H9 (cell line): ENCODE results near the gene FCHO1. TPM values are rescaled to one million over a fixed set of nuclear protein-coding genes. Genes with fewer than 3 reads are reported as not detected.

ENCODE experiments used
- DNase-seq: peaks from one replicate; pipeline ENCODE4 v3.0.0-alpha.2; 2017
- H2AFZ ChIP-seq: one replicate; pipeline ENCODE4 v1.6.1; 2013; ENCODE audit warnings: mild to moderate bottlenecking, low read length, control low read depth, moderate library complexity
- H2AK5ac ChIP-seq: 2 replicates; pipeline ENCODE4 v1.6.1; 2013; ENCODE audit warnings: low read length, control low read depth, mixed read lengths; ENCODE audit not compliant: insufficient read length
- H2BK120ac ChIP-seq: one replicate; pipeline ENCODE4 v1.6.1; 2013; ENCODE audit warnings: low read depth, mild to moderate bottlenecking, low read length, control low read depth, inconsistent platforms; ENCODE audit not compliant: poor library complexity, severe bottlenecking
- H2BK12ac ChIP-seq: 2 replicates; pipeline ENCODE4 v1.6.1; 2013; ENCODE audit warnings: low read length, control low read depth, mixed read lengths, low read depth; ENCODE audit not compliant: insufficient read length
- H2BK15ac ChIP-seq: 2 replicates; pipeline ENCODE4 v1.6.1; 2013; ENCODE audit warnings: low read depth, low read length, control low read depth
- H2BK20ac ChIP-seq: one replicate; pipeline ENCODE4 v1.6.1; 2013; ENCODE audit warnings: low read depth, mild to moderate bottlenecking, low read length, control low read depth, inconsistent platforms; ENCODE audit not compliant: poor library complexity, severe bottlenecking
- H2BK5ac ChIP-seq: 2 replicates; pipeline ENCODE4 v1.6.1; 2013; ENCODE audit warnings: low read length, control low read depth, mixed read lengths; ENCODE audit not compliant: insufficient read length
- H3K14ac ChIP-seq: 2 replicates; pipeline ENCODE4 v1.6.1; 2013; ENCODE audit warnings: low read length, control low read depth; ENCODE audit not compliant: insufficient read depth
- H3K18ac ChIP-seq: 2 replicates; pipeline ENCODE4 v1.6.1; 2013; ENCODE audit warnings: low read depth, mild to moderate bottlenecking, mixed read lengths, low read length, control low read depth; ENCODE audit not compliant: insufficient read length
- H3K23ac ChIP-seq: 2 replicates; pipeline ENCODE4 v1.6.1; 2013; ENCODE audit warnings: low read length, control low read depth, mixed read lengths, low read depth; ENCODE audit not compliant: insufficient read length
- H3K23me2 ChIP-seq: 2 replicates; pipeline ENCODE4 v1.6.1; 2013; ENCODE audit warnings: low read depth, mild to moderate bottlenecking, mixed read lengths, low read length, control low read depth; ENCODE audit not compliant: insufficient read length, poor library complexity, severe bottlenecking
- H3K27ac ChIP-seq: 2 replicates; pipeline ENCODE4 v1.5.1; 2013; ENCODE audit warnings: low read length, control low read depth, mixed read lengths, low read depth; ENCODE audit not compliant: insufficient read length
- H3K27me3 ChIP-seq: 2 replicates; pipeline ENCODE4 v1.6.1; 2013; ENCODE audit warnings: low read length, control low read depth, inconsistent platforms; ENCODE audit not compliant: insufficient read depth
- H3K4ac ChIP-seq: 2 replicates; pipeline ENCODE4 v1.6.1; 2013; ENCODE audit warnings: low read depth, mild to moderate bottlenecking, control low read depth, inconsistent platforms, low read length, moderate library complexity
- H3K4me1 ChIP-seq: 2 replicates; pipeline ENCODE4 v1.6.1; 2013; ENCODE audit warnings: low read length, control low read depth, inconsistent platforms; ENCODE audit not compliant: insufficient read depth
- H3K4me2 ChIP-seq: 2 replicates; pipeline ENCODE4 v1.6.1; 2013; ENCODE audit warnings: low read length, control low read depth, mixed read lengths; ENCODE audit not compliant: insufficient read length, insufficient read depth
- H3K56ac ChIP-seq: 2 replicates; pipeline ENCODE4 v1.6.1; 2013; ENCODE audit warnings: low read depth, mild to moderate bottlenecking, mixed read lengths, low read length, control low read depth; ENCODE audit not compliant: insufficient read length
- H3K79me1 ChIP-seq: 2 replicates; pipeline ENCODE4 v1.6.1; 2013; ENCODE audit warnings: low read depth, mild to moderate bottlenecking, moderate library complexity, low read length, control low read depth, inconsistent platforms; ENCODE audit not compliant: insufficient read depth, poor library complexity, severe bottlenecking
- H3K79me2 ChIP-seq: 2 replicates; pipeline ENCODE4 v1.6.1; 2013; ENCODE audit warnings: low read length, control low read depth, inconsistent platforms; ENCODE audit not compliant: insufficient read depth
- H3K9ac ChIP-seq: 2 replicates; pipeline ENCODE4 v1.6.1; 2013; ENCODE audit warnings: low read length, control low read depth, mixed read lengths; ENCODE audit not compliant: insufficient read length; ENCODE audit errors: extremely low read depth
- H3K9me3 ChIP-seq: one replicate; pipeline ENCODE4 v1.6.1; 2013; ENCODE audit warnings: low read depth, low read length, inconsistent platforms; ENCODE audit not compliant: control insufficient read depth
- H3T11ph ChIP-seq: one replicate; pipeline ENCODE4 v1.6.1; 2013; ENCODE audit warnings: mild to moderate bottlenecking, low read length, control low read depth, inconsistent platforms
- H4K20me1 ChIP-seq: one replicate; pipeline ENCODE4 v1.6.1; 2013; ENCODE audit not compliant: control insufficient read depth, insufficient read length, insufficient read depth
- H4K5ac ChIP-seq: 2 replicates; pipeline ENCODE4 v1.6.1; 2013; ENCODE audit warnings: low read depth, mild to moderate bottlenecking, mixed read lengths, low read length, control low read depth; ENCODE audit not compliant: insufficient read length
- H4K8ac ChIP-seq: replicated peaks from 2 replicates; pipeline ENCODE4 v1.6.1; 2013; ENCODE audit warnings: low read length, control low read depth, mixed read lengths, low read depth; ENCODE audit not compliant: insufficient read length
- H4K91ac ChIP-seq: 2 replicates; pipeline ENCODE4 v1.6.1; 2013; ENCODE audit warnings: low read depth, mild to moderate bottlenecking, moderate library complexity, mixed read lengths, low read length, control low read depth; ENCODE audit not compliant: insufficient read length
- H3K27ac Mint-ChIP-seq, 3 experiments: 2 replicates in 2 of 3; 3 replicates in 1 of 3; pipeline ENCODE4 v1.8.0; 2020 to 2021; ENCODE audit warnings: mixed read lengths in 3 of 3, mild to moderate bottlenecking in 1 of 3, moderate library complexity in 1 of 3
- H3K27me3 Mint-ChIP-seq: 2 replicates; pipeline ENCODE4 v1.8.0; 2021; ENCODE audit warnings: low read depth, mild to moderate bottlenecking, moderate library complexity, mixed read lengths
- H3K36me3 Mint-ChIP-seq, 3 experiments: 2 replicates in 2 of 3; 3 replicates in 1 of 3; pipeline ENCODE4 v1.8.0; 2020 to 2021; ENCODE audit warnings: low read depth in 3 of 3, mixed read lengths in 3 of 3; ENCODE audit not compliant: insufficient read depth in 1 of 3
- H3K4me1 Mint-ChIP-seq, 2 experiments: 2 replicates each; pipeline ENCODE4 v1.8.0; 2020; ENCODE audit warnings: mixed read lengths in 2 of 2
- H3K4me3 Mint-ChIP-seq, 2 experiments: 2 replicates in 1 of 2; 3 replicates in 1 of 2; pipeline ENCODE4 v1.8.0; 2020 to 2021; ENCODE audit warnings: mild to moderate bottlenecking in 2 of 2, mixed read lengths in 2 of 2, moderate library complexity in 1 of 2
- H3K9me3 Mint-ChIP-seq, 2 experiments: 2 replicates in 1 of 2; 3 replicates in 1 of 2; pipeline ENCODE4 v1.8.0; 2020; ENCODE audit warnings: mild to moderate bottlenecking in 2 of 2, mixed read lengths in 2 of 2, moderate library complexity in 1 of 2
- WGBS: extraction: QIAGEN DNeasy Blood & Tissue Kit; methylation state at CpG from one replicate; pipeline ENCODE4 v1.1.7; 2013; ENCODE audit warnings: missing lambda C conversion rate, low lambda C conversion rate, mixed read lengths; ENCODE audit not compliant: insufficient read length; ENCODE audit errors: extremely low coverage; 5-methylcytosine and 5-hydroxymethylcytosine counted together
- long read RNA-seq: library from polyadenylated mRNA; unstranded; transcript quantifications from one replicate; pipeline ENCODE4 v2.0.0, GENCODE V29; 2020
- total RNA-seq: library from RNA; stranded (reverse); gene quantifications from 2 replicates; pipeline ENCODE4 v1.2.1, GENCODE V29; 2021
- TF ChIP-seq, protein P1 (sequence below): fragments of 200-600 bp; sonication (generic); conservative IDR thresholded peaks from 3 replicates; pipeline ENCODE4 v1.8.0; 2021; ENCODE audit warnings: antibody characterized with exemption, mild to moderate bottlenecking

The FCHO1 gene, protein sequence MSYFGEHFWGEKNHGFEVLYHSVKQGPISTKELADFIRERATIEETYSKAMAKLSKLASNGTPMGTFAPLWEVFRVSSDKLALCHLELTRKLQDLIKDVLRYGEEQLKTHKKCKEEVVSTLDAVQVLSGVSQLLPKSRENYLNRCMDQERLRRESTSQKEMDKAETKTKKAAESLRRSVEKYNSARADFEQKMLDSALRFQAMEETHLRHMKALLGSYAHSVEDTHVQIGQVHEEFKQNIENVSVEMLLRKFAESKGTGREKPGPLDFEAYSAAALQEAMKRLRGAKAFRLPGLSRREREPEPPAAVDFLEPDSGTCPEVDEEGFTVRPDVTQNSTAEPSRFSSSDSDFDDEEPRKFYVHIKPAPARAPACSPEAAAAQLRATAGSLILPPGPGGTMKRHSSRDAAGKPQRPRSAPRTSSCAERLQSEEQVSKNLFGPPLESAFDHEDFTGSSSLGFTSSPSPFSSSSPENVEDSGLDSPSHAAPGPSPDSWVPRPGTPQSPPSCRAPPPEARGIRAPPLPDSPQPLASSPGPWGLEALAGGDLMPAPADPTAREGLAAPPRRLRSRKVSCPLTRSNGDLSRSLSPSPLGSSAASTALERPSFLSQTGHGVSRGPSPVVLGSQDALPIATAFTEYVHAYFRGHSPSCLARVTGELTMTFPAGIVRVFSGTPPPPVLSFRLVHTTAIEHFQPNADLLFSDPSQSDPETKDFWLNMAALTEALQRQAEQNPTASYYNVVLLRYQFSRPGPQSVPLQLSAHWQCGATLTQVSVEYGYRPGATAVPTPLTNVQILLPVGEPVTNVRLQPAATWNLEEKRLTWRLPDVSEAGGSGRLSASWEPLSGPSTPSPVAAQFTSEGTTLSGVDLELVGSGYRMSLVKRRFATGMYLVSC
- 13.1 and 13.7 TPM in 2 replicates for total RNA-seq
- long read RNA-seq, partial matches to known transcripts = 66 of 99 reads
- long read RNA-seq, other reads (novel, unspliced or antisense) = 33 of 99 reads

GRCh38 chr19:17751103-17751911 lies at the start of gene FCHO1:
TSS of gene FCHO1 (plus strand) at chr19:17751477. CDS start at chr19:17755165, 3,688 bp downstream.
- no peak within 1 kb of the TSS for H2AFZ ChIP-seq
- no peaks in the 10 kb centered on the region for H4K20me1 ChIP-seq
- Mint-ChIP-seq H3K9me3 (no peaks in the 10 kb centered on the region), H3K27ac (peak within 1 kb of the TSS in 1 of 3 experiments; percentile 48; a peak in 2 of 7 replicates), H3K27me3 (no peaks in the 10 kb centered on the region; the same call in 1 of the 2 replicates), H3K4me3 (no peak within 1 kb of the TSS), H3K4me1 (peaks cover 7 to 44% of the 10 kb centered on the region in 2 experiments), H3K36me3 (peaks cover 0 to 3% (median 0%) of the 10 kb centered on the region in 3 experiments; a peak in 2 of 7 replicates)
- H2BK20ac ChIP-seq = no peak within 1 kb of the TSS
- H3K27ac ChIP-seq = no peak within 1 kb of the TSS
- no peaks in the 10 kb centered on the region; the same call in 1 of the 2 replicates for H3K79me2 ChIP-seq
- H2BK15ac ChIP-seq = no peak within 1 kb of the TSS
- no peaks in the 10 kb centered on the region for H3K9me3 ChIP-seq
- H2BK12ac ChIP-seq = no peak within 1 kb of the TSS
- no peaks in the 10 kb centered on the region for H3K27me3 ChIP-seq
- DNase-seq = no peak
- H3K14ac ChIP-seq = no peak within 1 kb of the TSS; the same call in 1 of the 2 replicates
- no peak within 1 kb of the TSS for H2BK5ac ChIP-seq
- no CpG with 5 or more reads among the region's 28 CpGs for WGBS
- H3K23ac ChIP-seq = no peak within 1 kb of the TSS
- H2AK5ac ChIP-seq = no peak within 1 kb of the TSS
- no peak within 1 kb of the TSS for H4K91ac ChIP-seq
- no peak within 1 kb of the TSS for H4K8ac ChIP-seq
- H4K5ac ChIP-seq = no peak within 1 kb of the TSS
- no peak within 1 kb of the TSS for H3K56ac ChIP-seq
- no peak within 1 kb of the TSS for H3K18ac ChIP-seq
- H3K23me2 ChIP-seq = peaks cover 5% of the 10 kb centered on the region
- no peak within 1 kb of the TSS for H3T11ph ChIP-seq
- no peak within 1 kb of the TSS for H3K4me2 ChIP-seq
- H3K9ac ChIP-seq = no peak within 1 kb of the TSS
- TF ChIP-seq, protein P1, sequence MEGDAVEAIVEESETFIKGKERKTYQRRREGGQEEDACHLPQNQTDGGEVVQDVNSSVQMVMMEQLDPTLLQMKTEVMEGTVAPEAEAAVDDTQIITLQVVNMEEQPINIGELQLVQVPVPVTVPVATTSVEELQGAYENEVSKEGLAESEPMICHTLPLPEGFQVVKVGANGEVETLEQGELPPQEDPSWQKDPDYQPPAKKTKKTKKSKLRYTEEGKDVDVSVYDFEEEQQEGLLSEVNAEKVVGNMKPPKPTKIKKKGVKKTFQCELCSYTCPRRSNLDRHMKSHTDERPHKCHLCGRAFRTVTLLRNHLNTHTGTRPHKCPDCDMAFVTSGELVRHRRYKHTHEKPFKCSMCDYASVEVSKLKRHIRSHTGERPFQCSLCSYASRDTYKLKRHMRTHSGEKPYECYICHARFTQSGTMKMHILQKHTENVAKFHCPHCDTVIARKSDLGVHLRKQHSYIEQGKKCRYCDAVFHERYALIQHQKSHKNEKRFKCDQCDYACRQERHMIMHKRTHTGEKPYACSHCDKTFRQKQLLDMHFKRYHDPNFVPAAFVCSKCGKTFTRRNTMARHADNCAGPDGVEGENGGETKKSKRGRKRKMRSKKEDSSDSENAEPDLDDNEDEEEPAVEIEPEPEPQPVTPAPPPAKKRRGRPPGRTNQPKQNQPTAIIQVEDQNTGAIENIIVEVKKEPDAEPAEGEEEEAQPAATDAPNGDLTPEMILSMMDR = no peak
- H2BK120ac ChIP-seq = no peak within 1 kb of the TSS
- H3K4ac ChIP-seq = no peak within 1 kb of the TSS
- no peaks in the 10 kb centered on the region for H3K4me1 ChIP-seq
- no peaks in the 10 kb centered on the region for H3K79me1 ChIP-seq
